Osteoblast (primary cell): ENCODE measurements around the gene ZNF429. TPM values are rescaled to one million over a fixed set of nuclear protein-coding genes. Genes with fewer than 3 reads are reported as not detected.
A peak's percentile ranks its signal among the peaks of the same experiment; 100 is the strongest.

Experiments
- DNase-seq: peaks from one replicate; pipeline ENCODE4 v3.0.0; 2011; ENCODE audit warnings: low spot score, mixed read lengths; ENCODE audit not compliant: insufficient read length; ENCODE audit errors: missing footprints
- H2AFZ ChIP-seq: 2 replicates; pipeline ENCODE4 v1.6.0; 2011; ENCODE audit warnings: mild to moderate bottlenecking, low read length
- H3K27ac ChIP-seq: 2 replicates; pipeline ENCODE4 v1.5.1; 2011; ENCODE audit warnings: mild to moderate bottlenecking, low read depth, low read length, moderate library complexity
- H3K27me3 ChIP-seq: 2 replicates; pipeline ENCODE4 v1.6.0; 2012; ENCODE audit warnings: mild to moderate bottlenecking, control low read depth, inconsistent platforms, low read length, moderate library complexity; ENCODE audit not compliant: insufficient read depth
- H3K36me3 ChIP-seq: 2 replicates; pipeline ENCODE4 v1.5.1; 2011; ENCODE audit warnings: mild to moderate bottlenecking, low read length, control low read depth, moderate library complexity; ENCODE audit not compliant: insufficient read depth
- H3K4me1 ChIP-seq: 2 replicates; pipeline ENCODE4 v1.5.1; 2011; ENCODE audit warnings: mild to moderate bottlenecking, low read length, control low read depth, moderate library complexity; ENCODE audit not compliant: insufficient read depth
- H3K4me2 ChIP-seq: 2 replicates; pipeline ENCODE4 v1.6.0; 2011; ENCODE audit warnings: mild to moderate bottlenecking, low read length; ENCODE audit not compliant: insufficient read depth
- H3K4me3 ChIP-seq: fragments of 200-600 bp; sonication (generic); 3 replicates; pipeline ENCODE4 v1.5.1; 2012; ENCODE audit warnings: mild to moderate bottlenecking, low read length, inconsistent platforms; ENCODE audit not compliant: insufficient read depth
- H3K79me2 ChIP-seq: 2 replicates; pipeline ENCODE4 v1.6.0; 2012; ENCODE audit warnings: mild to moderate bottlenecking, low read length, control low read depth, inconsistent platforms; ENCODE audit not compliant: insufficient read depth
- H3K9me3 ChIP-seq: 2 replicates; pipeline ENCODE4 v1.5.1; 2011; ENCODE audit warnings: low read depth, low read length, control low read depth
- H4K20me1 ChIP-seq: 2 replicates; pipeline ENCODE4 v1.6.0; 2012; ENCODE audit warnings: mild to moderate bottlenecking, low read length, control low read depth; ENCODE audit not compliant: insufficient read depth
- total RNA-seq: library from RNA; depleted of rRNA; stranded (reverse); fragments of >200 nt; gene quantifications from 2 replicates; pipeline ENCODE4 v1.2.3, GENCODE V29; 2012
- TF ChIP-seq, protein P1 (sequence below): IDR thresholded peaks from 2 replicates; pipeline ENCODE4 v1.5.1; 2011; ENCODE audit warnings: mild to moderate bottlenecking, low read depth, low read length, moderate library complexity; ENCODE audit errors: extremely low read depth

The ZNF429 gene
- total RNA-seq, 1 donor, result 9.4 TPM

DNA sequence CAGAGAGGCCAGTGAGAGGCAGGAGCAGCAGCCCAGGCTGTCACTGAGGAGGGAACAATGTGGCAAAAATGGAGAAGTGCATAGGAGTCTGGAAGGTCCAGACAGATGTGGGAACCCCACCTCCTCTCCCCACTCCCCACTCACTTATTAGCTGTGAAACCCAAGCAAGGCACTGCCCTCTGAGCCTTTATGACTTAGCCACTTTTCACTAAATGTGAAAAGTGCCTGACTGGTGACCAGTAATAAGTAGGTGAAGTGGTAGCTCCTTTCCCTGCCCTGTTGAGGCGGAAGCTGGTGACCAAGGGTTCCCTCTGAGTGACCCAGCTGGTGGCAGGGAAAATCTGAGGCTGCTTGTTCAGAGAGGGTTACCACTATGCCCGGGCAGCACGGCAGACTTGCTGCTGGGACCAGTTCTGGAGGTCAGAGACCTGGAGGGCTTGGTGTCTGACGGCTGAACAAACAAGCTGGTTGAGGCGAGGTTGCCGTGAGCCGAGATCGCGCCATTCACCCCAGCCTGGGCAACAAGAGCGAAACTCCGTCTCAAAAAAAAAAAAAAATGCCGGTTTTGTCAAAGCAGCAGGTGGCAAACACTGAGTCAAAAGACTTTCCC is 80.0 kb downstream of the ZNF429 start:
- Histone ChIP-seq H3K79me2 (no peaks in the 10 kb centered on the region), H3K36me3 (no peaks in the 10 kb centered on the region), H4K20me1 (no peaks in the 10 kb centered on the region), H3K27ac (no peak overlapping the region), H3K4me1 (no peaks in the 10 kb centered on the region), H2AFZ (no peak overlapping the region), H3K4me2 (no peak overlapping the region), H3K4me3 (no peak overlapping the region), H3K27me3 (no peaks in the 10 kb centered on the region), H3K9me3 (no peaks in the 10 kb centered on the region)
- DNase-seq, result no peak
- TF ChIP-seq, protein P1, sequence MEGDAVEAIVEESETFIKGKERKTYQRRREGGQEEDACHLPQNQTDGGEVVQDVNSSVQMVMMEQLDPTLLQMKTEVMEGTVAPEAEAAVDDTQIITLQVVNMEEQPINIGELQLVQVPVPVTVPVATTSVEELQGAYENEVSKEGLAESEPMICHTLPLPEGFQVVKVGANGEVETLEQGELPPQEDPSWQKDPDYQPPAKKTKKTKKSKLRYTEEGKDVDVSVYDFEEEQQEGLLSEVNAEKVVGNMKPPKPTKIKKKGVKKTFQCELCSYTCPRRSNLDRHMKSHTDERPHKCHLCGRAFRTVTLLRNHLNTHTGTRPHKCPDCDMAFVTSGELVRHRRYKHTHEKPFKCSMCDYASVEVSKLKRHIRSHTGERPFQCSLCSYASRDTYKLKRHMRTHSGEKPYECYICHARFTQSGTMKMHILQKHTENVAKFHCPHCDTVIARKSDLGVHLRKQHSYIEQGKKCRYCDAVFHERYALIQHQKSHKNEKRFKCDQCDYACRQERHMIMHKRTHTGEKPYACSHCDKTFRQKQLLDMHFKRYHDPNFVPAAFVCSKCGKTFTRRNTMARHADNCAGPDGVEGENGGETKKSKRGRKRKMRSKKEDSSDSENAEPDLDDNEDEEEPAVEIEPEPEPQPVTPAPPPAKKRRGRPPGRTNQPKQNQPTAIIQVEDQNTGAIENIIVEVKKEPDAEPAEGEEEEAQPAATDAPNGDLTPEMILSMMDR, result no peak

DNA sequence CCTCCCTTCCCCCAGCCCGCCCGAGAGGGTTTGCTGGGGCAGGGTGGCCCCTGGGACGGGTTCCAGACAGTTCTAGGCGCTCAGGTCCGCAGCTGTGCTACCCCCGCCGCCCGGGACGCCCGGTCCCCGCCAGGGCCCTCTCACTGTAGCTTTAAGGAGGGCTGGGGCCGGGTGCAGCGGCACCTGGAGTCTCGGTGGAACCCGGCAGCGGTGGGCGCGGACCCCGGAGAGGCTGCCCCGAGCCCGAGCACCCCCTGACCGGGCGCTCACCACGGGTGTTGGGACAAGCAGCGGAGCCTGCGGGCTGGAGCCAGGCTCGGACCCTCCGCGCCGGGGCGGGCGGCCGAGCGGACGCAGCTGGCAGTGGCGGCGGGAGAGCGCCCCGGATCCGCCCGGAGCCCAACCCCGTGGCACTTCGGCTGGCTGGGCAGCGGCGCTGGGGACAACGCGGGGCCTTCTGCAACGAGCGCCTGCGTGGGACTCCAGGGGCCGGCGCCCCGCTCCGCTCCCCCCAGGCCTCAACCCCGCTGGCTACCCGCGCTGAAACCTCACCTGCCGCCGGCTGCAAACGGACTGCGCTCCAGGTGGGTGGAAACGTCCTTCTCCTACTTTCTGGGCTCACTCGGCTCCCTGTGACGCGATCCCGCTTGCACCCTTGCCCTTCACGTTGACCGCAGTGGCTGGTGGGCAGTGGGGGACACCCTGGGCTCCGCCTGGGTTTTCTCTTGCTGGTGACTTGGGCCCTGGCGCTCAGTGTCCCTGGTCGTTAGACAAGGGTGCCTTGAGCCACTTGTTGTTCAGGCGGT is 81.1 kb downstream of the ZNF429 start:
- Histone ChIP-seq H4K20me1 (no peaks in the 10 kb centered on the region), H3K36me3 (no peaks in the 10 kb centered on the region), H3K79me2 (no peaks in the 10 kb centered on the region), H3K4me1 (no peaks in the 10 kb centered on the region), H2AFZ (no peak overlapping the region), H3K9me3 (no peaks in the 10 kb centered on the region), H3K27ac (no peak overlapping the region), H3K4me2 (peak overlapping the region; percentile 70), H3K27me3 (no peaks in the 10 kb centered on the region), H3K4me3 (peak overlapping the region; percentile 53)
- no peak for DNase-seq
- TF ChIP-seq, protein P1, result no peak

DNA sequence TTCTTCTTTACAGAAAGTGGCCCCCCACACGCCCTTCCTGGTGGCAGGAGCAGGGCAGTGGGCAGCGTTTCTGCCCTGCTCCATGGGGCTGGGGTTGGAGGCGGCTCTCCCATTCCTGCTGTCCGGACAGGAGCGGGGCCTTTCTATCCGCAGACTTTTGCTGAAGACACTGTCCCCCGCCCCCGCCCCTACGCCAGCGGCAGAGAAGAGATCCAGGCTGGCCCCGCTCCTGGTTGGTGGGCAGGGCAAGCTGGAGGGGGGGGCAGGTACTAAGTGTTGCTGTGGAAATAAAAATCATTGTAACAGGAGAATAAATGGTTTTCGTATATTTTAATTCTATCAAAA is 81.7 kb downstream of the ZNF429 start:
- no peaks in the 10 kb centered on the region for H3K36me3 ChIP-seq
- H3K9me3 ChIP-seq, result no peaks in the 10 kb centered on the region
- H2AFZ ChIP-seq, result no peak overlapping the region
- H3K27me3 ChIP-seq, result no peaks in the 10 kb centered on the region
- H4K20me1 ChIP-seq, result no peaks in the 10 kb centered on the region
- TF ChIP-seq, protein P1, result no peak
- H3K4me3 ChIP-seq, result peak overlapping the region; percentile 53
- H3K4me2 ChIP-seq, result peak overlapping the region; percentile 70
- H3K79me2 ChIP-seq, result no peaks in the 10 kb centered on the region
- no peak for DNase-seq
- H3K4me1 ChIP-seq, result no peaks in the 10 kb centered on the region
- H3K27ac ChIP-seq, result no peak overlapping the region

DNA sequence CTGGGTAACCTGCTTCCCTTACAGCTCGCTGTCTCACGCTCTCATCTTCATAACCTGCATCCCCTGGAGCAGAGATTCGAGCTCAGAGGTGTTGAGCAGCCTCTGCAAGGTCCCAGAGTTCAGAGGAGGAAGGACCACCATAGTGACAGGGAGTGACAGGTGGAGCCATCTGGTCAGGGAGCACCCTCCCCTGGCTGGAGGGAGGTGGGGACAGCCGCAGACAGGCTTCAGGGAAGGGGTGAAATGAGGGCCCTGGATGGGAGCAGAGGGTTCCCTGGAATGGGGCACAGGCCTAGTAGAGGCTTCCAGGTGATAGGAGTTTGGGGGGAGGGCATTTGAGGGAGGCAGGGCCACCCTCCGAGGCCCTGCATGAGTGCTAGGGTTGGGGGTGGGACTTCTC is 82.1 kb downstream of the ZNF429 start:
- H2AFZ ChIP-seq, result no peak overlapping the region
- no peaks in the 10 kb centered on the region for H4K20me1 ChIP-seq
- DNase-seq, result no peak
- H3K9me3 ChIP-seq, result no peaks in the 10 kb centered on the region
- no peaks in the 10 kb centered on the region for H3K27me3 ChIP-seq
- H3K36me3 ChIP-seq, result no peaks in the 10 kb centered on the region
- H3K4me3 ChIP-seq, result no peak overlapping the region
- H3K79me2 ChIP-seq, result no peaks in the 10 kb centered on the region
- H3K4me2 ChIP-seq, result no peak overlapping the region
- TF ChIP-seq, protein P1, result no peak
- no peak overlapping the region for H3K27ac ChIP-seq
- H3K4me1 ChIP-seq, result no peaks in the 10 kb centered on the region
